HTR-8/SVneo (cell line): ENCODE data around the gene MPPED2.
"Not testable (repeated sequence)": the region's sequence is repeated elsewhere in the genome, so short reads cannot be mapped to it uniquely, and the experiment has no call there.

Experiments used
- DNase-seq: peaks from one replicate; pipeline ENCODE4 v3.0.0; 2011; ENCODE audit warnings: low spot score, mixed read lengths; ENCODE audit not compliant: insufficient read length
- FAIRE-seq: peaks from 2 replicates; lab custom pipeline; 2011; peaks lifted over from hg19 to GRCh38; lab: Jason Lieb, UNC

The MPPED2 gene

GRCh38 chr11:30580573-30580972, 5.6 kb downstream of the MPPED2 start:
- no peak for FAIRE-seq
- no peak for DNase-seq

DNA sequence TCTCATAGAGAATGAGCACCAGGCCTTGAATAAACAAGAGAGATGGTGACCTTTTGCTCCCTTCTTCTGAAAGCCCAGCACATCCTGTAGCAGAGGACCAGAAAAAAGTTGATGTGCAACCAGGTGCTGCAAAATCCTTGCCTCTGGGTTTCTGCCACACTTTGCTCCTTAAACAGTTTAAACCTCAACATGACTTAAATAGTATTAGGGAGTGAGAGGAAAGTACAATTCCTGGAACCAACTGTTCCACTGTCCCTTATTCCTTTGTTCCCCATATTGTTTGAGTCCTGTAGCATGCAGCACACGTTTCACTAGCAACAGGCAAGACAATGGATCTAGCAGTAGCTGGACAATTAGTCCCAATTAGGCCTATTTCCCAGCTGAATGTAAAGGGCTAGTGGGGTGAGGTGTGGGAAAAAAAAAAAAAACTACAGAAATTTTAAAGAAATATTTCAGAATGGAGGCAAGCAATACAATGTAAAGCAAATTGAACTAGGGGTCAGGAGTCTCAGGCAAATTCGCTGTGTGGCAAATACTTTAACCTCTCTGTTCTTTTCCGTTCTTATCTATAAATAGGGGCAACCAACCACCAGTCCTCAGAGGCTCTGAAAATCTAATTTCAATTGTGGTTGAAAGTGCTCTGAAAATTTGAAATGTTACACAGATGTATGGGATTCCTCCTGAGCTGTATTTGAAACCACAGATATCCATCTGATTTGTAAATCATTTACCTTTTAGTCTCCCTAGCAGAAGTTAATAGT, 6.6 kb downstream of the MPPED2 start:
- FAIRE-seq, result no peak
- no peak for DNase-seq

DNA sequence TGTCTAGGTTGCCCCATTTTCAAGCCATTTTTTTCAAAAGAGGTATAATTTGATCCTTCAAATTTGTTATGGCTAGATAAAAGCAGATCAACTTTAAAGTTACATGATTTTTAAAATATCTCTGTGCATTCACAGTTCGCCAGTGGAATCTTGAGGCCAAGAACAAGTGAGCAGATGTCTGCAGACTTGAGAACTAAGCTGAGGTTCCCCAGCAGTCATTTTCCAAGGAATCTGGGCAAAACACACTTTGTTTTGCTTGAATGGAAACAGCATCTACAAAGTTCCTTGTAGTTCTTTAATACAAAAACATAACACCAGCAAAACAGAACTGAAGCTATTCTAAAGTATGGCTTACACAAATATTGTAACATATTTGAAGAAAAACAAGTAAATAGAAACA, 7.7 kb downstream of the MPPED2 start:
- no peak for DNase-seq
- FAIRE-seq, result no peak

- DNase-seq, result no peak
- FAIRE-seq, result no peak
Measured at GRCh38 chr11:30573951-30574350, 12.2 kb downstream of the MPPED2 start.

DNA sequence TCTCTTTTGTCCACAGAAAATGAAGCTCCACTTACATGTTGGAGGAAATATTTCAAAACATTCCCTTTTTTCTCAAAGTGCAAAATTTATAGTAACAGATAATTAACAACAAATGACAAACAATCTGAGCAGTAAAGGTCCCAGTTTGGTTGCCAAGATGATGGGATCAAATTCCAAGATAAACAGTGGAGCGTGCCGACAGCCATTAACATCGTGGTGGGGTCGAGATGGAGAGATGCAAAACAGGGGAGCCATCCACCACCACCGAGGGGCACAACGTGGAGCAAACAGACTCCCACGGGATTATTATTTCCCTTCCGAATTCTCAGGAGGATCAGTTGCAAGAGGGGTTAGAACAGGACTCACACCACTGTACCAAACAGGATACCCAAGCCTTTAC, 17.2 kb downstream of the MPPED2 start:
- DNase-seq, result no peak
- no peak for FAIRE-seq

DNA sequence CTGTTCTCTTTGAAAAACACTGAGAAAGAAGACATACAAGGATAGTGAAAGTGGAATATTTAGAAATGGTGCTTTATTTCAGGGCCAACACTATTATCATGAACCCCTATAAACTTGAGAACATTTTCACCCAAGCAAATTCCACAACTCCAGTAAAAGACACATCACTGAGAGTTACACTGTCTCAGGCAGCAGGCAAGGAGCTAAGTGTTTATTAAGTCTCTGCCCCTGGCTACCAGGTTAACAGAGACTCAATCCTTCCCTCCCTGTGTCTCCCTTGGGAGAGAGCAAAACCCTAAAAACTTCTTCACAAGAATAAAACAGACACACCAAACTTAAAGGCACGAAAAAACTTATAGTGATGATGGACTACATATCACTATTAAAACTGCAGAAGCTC, 18.5 kb downstream of the MPPED2 start:
- DNase-seq, result no peak
- no peak for FAIRE-seq

DNA sequence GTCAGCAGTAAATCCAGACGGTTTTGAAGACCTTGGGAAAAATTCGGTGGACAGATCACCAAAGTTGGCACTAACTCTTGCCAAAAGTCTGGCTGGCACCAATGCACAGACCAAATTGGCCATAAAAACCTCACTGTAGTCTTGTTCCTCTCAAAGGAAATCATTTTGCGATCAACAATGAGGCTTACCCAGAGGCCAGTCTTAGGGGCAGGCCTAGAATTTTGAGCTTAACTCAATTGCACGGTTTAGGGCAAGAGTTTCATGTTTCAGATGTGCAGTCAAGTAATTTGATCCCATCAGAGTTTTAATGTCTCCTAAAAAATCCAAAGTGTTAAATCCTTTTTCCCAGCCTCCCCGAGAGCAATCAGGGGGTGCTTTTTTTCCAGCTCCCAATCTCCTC, 19.0 kb downstream of the MPPED2 start:
- no peak for DNase-seq
- FAIRE-seq, result no peak

GRCh38 chr11:30566482-30566881, 19.7 kb downstream of the MPPED2 start:
- DNase-seq, result no peak
- FAIRE-seq, result no peak

- FAIRE-seq (no peak), DNase-seq (no peak)
Measured at GRCh38 chr11:30565027-30565426, 21.1 kb downstream of the MPPED2 start.

- DNase-seq (no peak), FAIRE-seq (no peak)
Measured at GRCh38 chr11:30561691-30562415, 24.3 kb downstream of the MPPED2 start.

GRCh38 chr11:30560206-30561106, 25.7 kb downstream of the MPPED2 start:
- FAIRE-seq, result no peak
- no peak for DNase-seq

DNA sequence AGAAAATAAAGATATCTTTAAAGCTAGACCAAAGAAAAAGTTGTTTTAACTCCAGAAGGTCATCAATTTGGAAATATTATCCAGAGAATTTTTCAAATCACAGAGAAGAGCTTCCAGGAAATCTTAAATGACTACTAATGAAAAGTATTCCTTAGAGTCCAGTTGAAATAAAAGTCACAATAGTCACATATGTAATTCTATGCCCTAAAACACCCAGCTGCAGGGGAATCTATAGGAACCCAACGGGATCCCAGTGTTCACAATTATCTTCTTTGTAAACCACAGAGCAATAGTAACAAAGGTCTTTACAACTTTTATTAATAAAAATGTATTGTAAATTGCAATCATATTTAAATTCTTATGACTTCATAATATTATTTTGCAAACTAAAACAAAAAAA, 27.1 kb downstream of the MPPED2 start:
- DNase-seq (no peak), FAIRE-seq (no peak)

GRCh38 chr11:30554587-30554986, 31.6 kb downstream of the MPPED2 start:
- not testable (repeated sequence) for DNase-seq, FAIRE-seq

- DNase-seq (no peak), FAIRE-seq (no peak)
Measured at GRCh38 chr11:30553521-30554110, 32.5 kb downstream of the MPPED2 start.

DNA sequence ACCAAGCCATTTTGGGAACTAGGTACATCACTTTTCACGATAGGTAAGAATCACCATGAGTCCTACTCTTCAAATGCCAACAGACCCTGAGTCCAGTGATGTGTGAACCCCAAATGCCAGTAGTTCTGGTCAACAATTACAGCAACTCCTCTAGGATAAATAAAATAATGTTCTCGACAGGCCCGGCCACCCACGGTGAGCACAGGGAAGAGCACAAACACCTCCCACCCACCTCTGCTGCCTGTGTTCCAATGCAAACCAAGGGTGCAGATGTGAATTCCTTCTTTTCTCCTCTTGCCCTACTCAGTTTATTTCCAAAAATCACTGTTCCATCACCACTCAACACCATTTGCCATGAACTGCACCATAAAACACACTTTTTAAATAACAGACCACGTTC, 33.3 kb downstream of the MPPED2 start:
- DNase-seq, result no peak
- no peak for FAIRE-seq

DNA sequence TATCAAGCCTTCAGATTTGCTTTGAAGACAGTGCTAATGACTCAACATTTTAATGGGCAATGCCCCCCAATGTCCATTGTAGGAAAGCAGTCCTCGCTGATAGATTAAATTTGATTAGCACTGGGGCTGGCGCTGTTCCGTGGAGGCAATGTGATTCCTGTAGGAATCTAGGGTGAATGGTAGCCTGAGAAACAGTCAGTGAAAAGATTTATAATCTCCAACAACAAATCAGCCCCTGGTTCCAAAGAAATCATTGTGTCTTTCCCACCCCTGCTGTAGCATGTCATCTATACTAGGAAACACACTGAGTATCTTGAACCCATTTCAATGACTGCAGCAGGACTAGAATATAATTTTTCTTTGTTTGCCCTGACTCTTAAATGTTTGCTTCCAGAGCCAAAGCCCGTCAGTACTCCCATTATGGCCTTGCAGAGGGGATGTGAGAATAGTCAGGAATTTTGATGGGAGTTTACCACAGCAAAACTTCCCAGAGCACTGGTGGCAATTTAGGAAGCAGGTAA, 36.1 kb downstream of the MPPED2 start:
- no peak for DNase-seq
- FAIRE-seq, result no peak

- no peak for FAIRE-seq
- DNase-seq, result no peak
Measured at GRCh38 chr11:30549565-30549964, 36.6 kb downstream of the MPPED2 start.

DNA sequence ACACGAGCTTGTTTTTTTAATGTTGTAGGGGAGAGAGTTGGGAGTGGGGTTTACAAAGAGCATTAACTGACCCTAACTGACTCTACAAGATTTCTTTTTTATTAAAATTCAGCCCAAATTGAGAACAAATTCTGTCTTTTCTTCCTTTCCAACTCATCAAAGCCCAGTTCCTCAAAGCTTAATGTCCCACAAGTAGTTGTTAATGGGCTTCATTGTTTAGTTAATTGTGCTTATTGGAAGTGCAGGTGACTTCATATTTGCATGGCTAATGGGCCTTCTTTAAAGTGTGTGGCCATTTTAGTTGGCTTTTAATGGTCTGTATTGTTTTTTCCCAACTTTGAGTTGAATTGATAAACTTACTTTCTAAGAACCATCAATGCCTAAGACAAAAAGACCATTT, 39.8 kb downstream of the MPPED2 start:
- FAIRE-seq, result no peak

GRCh38 chr11:30545507-30545906, 40.6 kb downstream of the MPPED2 start:
- FAIRE-seq (no peak), DNase-seq (no peak)

More for the DNA sequence above, 39.8 kb downstream of the MPPED2 start:
- no peak for DNase-seq

GRCh38 chr11:30543066-30543465, 43.1 kb downstream of the MPPED2 start:
- DNase-seq (no peak), FAIRE-seq (no peak)
